ENCODE measurements around the gene PTPN6.

DNA sequence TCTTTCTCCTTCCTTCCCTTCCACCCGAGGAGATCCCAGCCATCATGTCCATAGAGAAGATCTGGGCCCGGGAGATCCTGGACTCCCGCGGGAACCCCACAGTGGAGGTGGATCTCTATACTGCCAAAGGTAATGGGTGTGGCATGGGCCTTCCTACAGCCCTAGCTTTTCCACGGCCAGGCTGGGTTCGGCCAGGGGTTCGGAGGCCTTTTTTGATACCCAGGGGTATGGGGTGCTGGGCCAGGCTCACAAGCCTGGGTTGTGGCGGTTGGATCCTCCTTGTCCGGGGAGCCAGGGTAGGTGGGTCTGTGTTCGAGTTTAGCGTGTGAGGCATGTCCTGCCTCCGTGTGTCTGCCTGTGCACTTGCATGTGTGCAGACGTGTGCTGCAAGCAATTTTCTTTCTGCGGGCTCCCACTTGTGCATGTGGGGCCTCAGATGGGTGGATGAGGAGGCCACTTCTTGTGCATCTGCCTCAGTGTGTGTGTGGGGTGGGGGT, 35.3 kb upstream of the PTPN6 start:
- TF ChIP-seq EZH2 (conservative IDR thresholded peaks at IDR 0.05; ENCODE audit: low read depth, low read length) (no peak), SMARCE1 (IDR thresholded peaks at IDR 0.05; ENCODE audit: borderline replicate concordance) (no peak), SMAD9 (CRISPR knock-in tag; IDR thresholded peaks at IDR 0.05) (no peak), SNAI1 (CRISPR knock-in tag; IDR thresholded peaks at IDR 0.05; ENCODE audit: borderline replicate concordance) (no peak), HOXA3 (CRISPR knock-in tag; IDR thresholded peaks at IDR 0.05) (no peak), SP2 (CRISPR knock-in tag; IDR thresholded peaks at IDR 0.05) (no peak), MTA3 (CRISPR knock-in tag; IDR thresholded peaks at IDR 0.05) (no peak), ZKSCAN1 (IDR thresholded peaks at IDR 0.05; ENCODE audit: low read length) (no peak)
- TF ChIP-seq, protein P1, sequence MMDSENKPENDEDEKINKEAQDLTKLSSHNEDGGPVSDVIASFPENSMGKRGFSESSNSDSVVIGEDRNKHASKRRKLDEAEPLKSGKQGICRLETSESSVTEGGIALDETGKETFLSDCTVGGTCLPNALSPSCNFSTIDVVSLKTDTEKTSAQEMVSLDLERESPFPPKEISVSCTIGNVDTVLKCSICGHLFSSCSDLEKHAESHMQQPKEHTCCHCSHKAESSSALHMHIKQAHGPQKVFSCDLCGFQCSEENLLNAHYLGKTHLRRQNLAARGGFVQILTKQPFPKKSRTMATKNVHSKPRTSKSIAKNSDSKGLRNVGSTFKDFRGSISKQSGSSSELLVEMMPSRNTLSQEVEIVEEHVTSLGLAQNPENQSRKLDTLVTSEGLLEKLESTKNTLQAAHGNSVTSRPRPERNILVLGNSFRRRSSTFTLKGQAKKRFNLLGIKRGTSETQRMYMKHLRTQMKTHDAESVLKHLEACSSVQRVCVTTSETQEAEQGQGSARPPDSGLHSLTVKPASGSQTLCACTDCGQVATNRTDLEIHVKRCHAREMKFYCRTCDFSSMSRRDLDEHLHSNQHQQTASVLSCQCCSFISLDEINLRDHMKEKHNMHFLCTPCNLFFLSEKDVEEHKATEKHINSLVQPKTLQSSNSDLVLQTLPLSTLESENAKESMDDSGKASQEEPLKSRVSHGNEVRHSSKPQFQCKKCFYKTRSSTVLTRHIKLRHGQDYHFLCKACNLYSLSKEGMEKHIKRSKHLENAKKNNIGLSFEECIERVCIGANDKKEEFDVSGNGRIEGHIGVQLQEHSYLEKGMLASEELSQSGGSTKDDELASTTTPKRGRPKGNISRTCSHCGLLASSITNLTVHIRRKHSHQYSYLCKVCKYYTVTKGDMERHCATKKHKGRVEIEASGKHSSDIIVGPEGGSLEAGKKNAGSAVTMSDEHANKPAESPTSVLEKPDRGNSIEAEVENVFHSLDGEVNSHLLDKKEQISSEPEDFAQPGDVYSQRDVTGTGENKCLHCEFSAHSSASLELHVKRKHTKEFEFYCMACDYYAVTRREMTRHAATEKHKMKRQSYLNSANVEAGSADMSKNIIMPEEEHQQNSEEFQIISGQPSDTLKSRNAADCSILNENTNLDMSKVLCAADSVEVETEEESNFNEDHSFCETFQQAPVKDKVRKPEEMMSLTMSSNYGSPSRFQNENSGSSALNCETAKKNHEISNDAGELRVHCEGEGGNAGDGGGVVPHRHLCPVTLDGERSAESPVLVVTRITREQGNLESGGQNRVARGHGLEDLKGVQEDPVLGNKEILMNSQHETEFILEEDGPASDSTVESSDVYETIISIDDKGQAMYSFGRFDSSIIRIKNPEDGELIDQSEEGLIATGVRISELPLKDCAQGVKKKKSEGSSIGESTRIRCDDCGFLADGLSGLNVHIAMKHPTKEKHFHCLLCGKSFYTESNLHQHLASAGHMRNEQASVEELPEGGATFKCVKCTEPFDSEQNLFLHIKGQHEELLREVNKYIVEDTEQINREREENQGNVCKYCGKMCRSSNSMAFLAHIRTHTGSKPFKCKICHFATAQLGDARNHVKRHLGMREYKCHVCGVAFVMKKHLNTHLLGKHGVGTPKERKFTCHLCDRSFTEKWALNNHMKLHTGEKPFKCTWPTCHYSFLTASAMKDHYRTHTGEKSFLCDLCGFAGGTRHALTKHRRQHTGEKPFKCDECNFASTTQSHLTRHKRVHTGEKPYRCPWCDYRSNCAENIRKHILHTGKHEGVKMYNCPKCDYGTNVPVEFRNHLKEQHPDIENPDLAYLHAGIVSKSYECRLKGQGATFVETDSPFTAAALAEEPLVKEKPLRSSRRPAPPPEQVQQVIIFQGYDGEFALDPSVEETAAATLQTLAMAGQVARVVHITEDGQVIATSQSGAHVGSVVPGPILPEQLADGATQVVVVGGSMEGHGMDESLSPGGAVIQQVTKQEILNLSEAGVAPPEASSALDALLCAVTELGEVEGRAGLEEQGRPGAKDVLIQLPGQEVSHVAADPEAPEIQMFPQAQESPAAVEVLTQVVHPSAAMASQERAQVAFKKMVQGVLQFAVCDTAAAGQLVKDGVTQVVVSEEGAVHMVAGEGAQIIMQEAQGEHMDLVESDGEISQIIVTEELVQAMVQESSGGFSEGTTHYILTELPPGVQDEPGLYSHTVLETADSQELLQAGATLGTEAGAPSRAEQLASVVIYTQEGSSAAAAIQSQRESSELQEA (CRISPR knock-in tag; IDR thresholded peaks at IDR 0.05; ENCODE audit: not compliant biosample characterization): no peak
- TF ChIP-seq, protein P2, sequence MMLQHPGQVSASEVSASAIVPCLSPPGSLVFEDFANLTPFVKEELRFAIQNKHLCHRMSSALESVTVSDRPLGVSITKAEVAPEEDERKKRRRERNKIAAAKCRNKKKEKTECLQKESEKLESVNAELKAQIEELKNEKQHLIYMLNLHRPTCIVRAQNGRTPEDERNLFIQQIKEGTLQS (CRISPR knock-in tag; IDR thresholded peaks at IDR 0.05): no peak
- TF ChIP-seq, protein P3, sequence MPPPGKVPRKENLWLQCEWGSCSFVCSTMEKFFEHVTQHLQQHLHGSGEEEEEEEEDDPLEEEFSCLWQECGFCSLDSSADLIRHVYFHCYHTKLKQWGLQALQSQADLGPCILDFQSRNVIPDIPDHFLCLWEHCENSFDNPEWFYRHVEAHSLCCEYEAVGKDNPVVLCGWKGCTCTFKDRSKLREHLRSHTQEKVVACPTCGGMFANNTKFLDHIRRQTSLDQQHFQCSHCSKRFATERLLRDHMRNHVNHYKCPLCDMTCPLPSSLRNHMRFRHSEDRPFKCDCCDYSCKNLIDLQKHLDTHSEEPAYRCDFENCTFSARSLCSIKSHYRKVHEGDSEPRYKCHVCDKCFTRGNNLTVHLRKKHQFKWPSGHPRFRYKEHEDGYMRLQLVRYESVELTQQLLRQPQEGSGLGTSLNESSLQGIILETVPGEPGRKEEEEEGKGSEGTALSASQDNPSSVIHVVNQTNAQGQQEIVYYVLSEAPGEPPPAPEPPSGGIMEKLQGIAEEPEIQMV (CRISPR knock-in tag; IDR thresholded peaks at IDR 0.05; ENCODE audit: low read depth): no peak
- TF ChIP-seq, protein P4, sequence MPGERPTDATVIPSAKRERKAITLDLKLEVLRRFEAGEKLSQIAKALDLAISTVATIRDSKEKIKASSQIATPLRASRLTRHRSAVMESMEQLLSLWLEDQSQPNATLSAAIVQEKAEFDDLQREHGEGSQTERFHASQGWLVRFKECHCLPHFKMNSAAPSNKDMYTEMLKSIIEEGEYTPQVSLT (CRISPR knock-in tag; IDR thresholded peaks at IDR 0.05; ENCODE audit: borderline replicate concordance, low read depth): no peak
- TF ChIP-seq, protein P5, sequence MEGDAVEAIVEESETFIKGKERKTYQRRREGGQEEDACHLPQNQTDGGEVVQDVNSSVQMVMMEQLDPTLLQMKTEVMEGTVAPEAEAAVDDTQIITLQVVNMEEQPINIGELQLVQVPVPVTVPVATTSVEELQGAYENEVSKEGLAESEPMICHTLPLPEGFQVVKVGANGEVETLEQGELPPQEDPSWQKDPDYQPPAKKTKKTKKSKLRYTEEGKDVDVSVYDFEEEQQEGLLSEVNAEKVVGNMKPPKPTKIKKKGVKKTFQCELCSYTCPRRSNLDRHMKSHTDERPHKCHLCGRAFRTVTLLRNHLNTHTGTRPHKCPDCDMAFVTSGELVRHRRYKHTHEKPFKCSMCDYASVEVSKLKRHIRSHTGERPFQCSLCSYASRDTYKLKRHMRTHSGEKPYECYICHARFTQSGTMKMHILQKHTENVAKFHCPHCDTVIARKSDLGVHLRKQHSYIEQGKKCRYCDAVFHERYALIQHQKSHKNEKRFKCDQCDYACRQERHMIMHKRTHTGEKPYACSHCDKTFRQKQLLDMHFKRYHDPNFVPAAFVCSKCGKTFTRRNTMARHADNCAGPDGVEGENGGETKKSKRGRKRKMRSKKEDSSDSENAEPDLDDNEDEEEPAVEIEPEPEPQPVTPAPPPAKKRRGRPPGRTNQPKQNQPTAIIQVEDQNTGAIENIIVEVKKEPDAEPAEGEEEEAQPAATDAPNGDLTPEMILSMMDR (CRISPR knock-in tag; IDR thresholded peaks at IDR 0.05): no peak
